Caco-2 (cell line): ENCODE measurements around the gene C3orf22. TPM values are rescaled to one million over a fixed set of nuclear protein-coding genes. Genes with fewer than 3 reads are reported as not detected.
A peak's percentile ranks its signal among the peaks of the same experiment; 100 is the strongest.

Experiments
- BruUV-seq: library from RNA; stranded (reverse); fragments of 400-500 nt; replicated peaks from 2 replicates; lab custom pipeline; 2021; lab: Mats Ljungman, UMichigan
- CTCF ChIA-PET: fragments of 300-600 bp; sonication (Branson Sonifier 250); formaldehyde crosslinking; loops from one replicate; lab custom pipeline; 2022; ENCODE audit warnings: antibody characterized with exemption; lab: Charles Lee
- POLR2A ChIA-PET: fragments of 300-600 bp; sonication (Branson Sonifier 250); formaldehyde crosslinking; loops from one replicate; lab custom pipeline; 2022; ENCODE audit warnings: antibody characterized with exemption; lab: Charles Lee
- DNase-seq, 2 experiments: peaks; one replicate each; pipeline versions ENCODE4 v3.0.0 to v3.0.0-alpha.2; 2020 to 2022
- H3K27me3 ChIP-seq: replicated peaks from 2 replicates; pipeline ENCODE4 v1.6.0; 2011; ENCODE audit warnings: low read length; ENCODE audit not compliant: control insufficient read depth, insufficient read depth
- H3K36me3 ChIP-seq: 2 replicates; pipeline ENCODE4 v1.5.1; 2011; ENCODE audit warnings: low read length; ENCODE audit not compliant: control insufficient read depth, insufficient read depth
- H3K4me1 ChIP-seq: fragments of 250-450 bp; sonication (Bioruptor Pico); 2 replicates; pipeline ENCODE4 v1.5.1; 2020; ENCODE audit warnings: mild to moderate bottlenecking
- H3K4me3 ChIP-seq: 2 replicates; pipeline ENCODE4 v1.5.1; 2011; ENCODE audit warnings: low read depth, mild to moderate bottlenecking, control low read depth, low read length
- H3K9me3 ChIP-seq: fragments of 250-450 bp; sonication (Bioruptor Pico); 2 replicates; pipeline ENCODE4 v1.5.1; 2020; ENCODE audit warnings: mild to moderate bottlenecking, moderate library complexity
- H3K27ac Mint-ChIP-seq: one replicate; pipeline ENCODE4 v1.8.0; 2022; ENCODE audit warnings: mixed read lengths; ENCODE audit not compliant: unreplicated experiment
- H3K27me3 Mint-ChIP-seq: one replicate; pipeline ENCODE4 v1.8.0; 2022; ENCODE audit warnings: mixed read lengths; ENCODE audit not compliant: insufficient read depth, unreplicated experiment
- H3K36me3 Mint-ChIP-seq: one replicate; pipeline ENCODE4 v1.8.0; 2022; ENCODE audit warnings: mild to moderate bottlenecking, mixed read lengths; ENCODE audit not compliant: insufficient read depth, unreplicated experiment
- H3K4me1 Mint-ChIP-seq: one replicate; pipeline ENCODE4 v1.8.0; 2022; ENCODE audit warnings: low read depth, mixed read lengths; ENCODE audit not compliant: unreplicated experiment
- H3K4me3 Mint-ChIP-seq: one replicate; pipeline ENCODE4 v1.8.0; 2022; ENCODE audit warnings: mild to moderate bottlenecking, moderate library complexity, mixed read lengths; ENCODE audit not compliant: unreplicated experiment
- H3K9me3 Mint-ChIP-seq: one replicate; pipeline ENCODE4 v1.8.0; 2022; ENCODE audit warnings: mixed read lengths; ENCODE audit not compliant: unreplicated experiment
- CTCF ChIP-seq, 2 experiments: fragments of 200-600 bp in 1 of 2; IDR thresholded peaks; 1 replicate in 1 of 2; 2 replicates in 1 of 2; pipeline versions ENCODE4 v1.5.1 to v1.8.0; 2011 to 2022; ENCODE audit warnings: antibody characterized with exemption in 1 of 2, control low read depth in 1 of 2, inconsistent platforms in 1 of 2, low read depth in 1 of 2, low read length in 1 of 2, mild to moderate bottlenecking in 1 of 2, moderate library complexity in 1 of 2; ENCODE audit not compliant: insufficient read depth in 1 of 2, severe bottlenecking in 1 of 2, unreplicated experiment in 1 of 2
- intact Hi-C: fragments of 100-400 bp; cut with micrococcal nuclease; formaldehyde crosslinking; loops from one replicate; pipeline ENCODE4 v1.10.0; 2022; ENCODE audit not compliant: unreplicated experiment
- total RNA-seq: library from RNA; stranded (reverse); gene quantifications from 2 replicates; pipeline ENCODE4 v1.2.3, GENCODE V29; 2022

The C3orf22 gene
- total RNA-seq, 1 experiment from 2014 or later: not detected

GRCh38 chr3:126543457-126544061 is 15.2 kb downstream of the C3orf22 start:
- no TSS peak for BruUV-seq

DNA sequence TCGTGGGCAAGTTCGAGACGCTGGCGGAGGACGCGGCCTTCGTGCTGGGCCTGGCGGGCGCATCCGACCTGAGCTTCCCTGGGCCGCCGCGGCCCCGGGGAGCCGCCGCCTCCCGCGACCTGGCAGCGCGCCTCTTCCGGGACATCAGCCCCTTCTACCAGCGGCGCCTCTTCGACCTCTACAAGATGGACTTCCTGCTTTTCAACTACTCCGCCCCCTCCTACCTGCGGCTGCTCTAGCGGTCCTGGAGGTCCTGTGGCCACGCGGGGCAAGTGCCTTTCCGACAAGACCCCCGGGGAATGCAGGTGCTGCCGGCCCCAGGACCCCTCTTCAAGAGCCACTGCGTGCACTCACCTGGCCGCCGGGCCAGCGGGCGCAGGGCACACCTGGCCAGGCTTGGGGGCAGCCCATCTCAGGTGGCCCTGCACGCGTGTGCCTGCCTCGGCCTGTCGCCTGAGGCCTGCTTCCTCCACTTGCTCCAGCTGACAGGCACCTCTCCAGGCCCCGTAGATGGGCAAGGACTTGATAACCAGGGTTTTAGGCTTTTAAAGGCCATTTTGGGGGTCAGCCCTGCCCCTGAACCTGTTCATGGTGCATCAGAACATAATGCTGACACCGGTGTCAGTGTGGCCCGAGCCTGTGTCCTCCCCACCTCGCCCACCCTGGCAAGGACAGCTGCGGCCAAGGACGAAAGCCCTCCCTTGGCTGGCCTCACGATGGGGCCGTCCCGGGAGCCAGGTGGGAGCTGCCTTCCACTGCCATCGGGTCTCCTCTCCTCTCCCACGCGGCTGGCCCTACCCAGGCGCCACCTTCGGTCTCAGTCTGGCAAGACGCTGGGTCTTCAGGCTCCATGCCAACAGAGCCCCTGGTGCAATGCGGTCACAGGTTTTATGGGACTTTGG is 16.1 kb downstream of the C3orf22 start:
- peaks cover 4% of the 10 kb centered on the region; the same call in 1 of the 2 replicates for H3K36me3 ChIP-seq
- peak in 1 of 2 experiments; percentile 21 for DNase-seq
- H3K27ac Mint-ChIP-seq: no peak overlapping the region
- POLR2A ChIA-PET: no interaction called here
- peaks cover 4% of the 10 kb centered on the region for H3K36me3 Mint-ChIP-seq
- no peaks in the 10 kb centered on the region for H3K27me3 Mint-ChIP-seq
- peaks cover 10% of the 10 kb centered on the region for H3K9me3 Mint-ChIP-seq
- no peak for TF ChIP-seq CTCF (IDR thresholded peaks at IDR 0.05; ENCODE audit: insufficient read depth in 1 of 2, low read depth in 1 of 2, low read length in 1 of 2, severe bottlenecking in 1 of 2, unreplicated experiment in 1 of 2)
- H3K4me3 ChIP-seq: no peak overlapping the region
- no peaks in the 10 kb centered on the region for H3K27me3 ChIP-seq
- H3K4me1 ChIP-seq: no peaks in the 10 kb centered on the region
- H3K9me3 ChIP-seq: no peaks in the 10 kb centered on the region
- no peaks in the 10 kb centered on the region for H3K4me1 Mint-ChIP-seq
- CTCF ChIA-PET: interaction anchor here (0.6 kb wide), 1 partner anchor 1063 kb away, joined by 3 read pairs; no protein-coding TSS in a partner anchor
- no TSS peak for BruUV-seq
- no peak overlapping the region for H3K4me3 Mint-ChIP-seq
- intact Hi-C loops: no loop called here

More at GRCh38 chr3:126543457-126544061, 15.2 kb downstream of the C3orf22 start:
- Histone ChIP-seq H3K4me3 (no peak overlapping the region), H3K9me3 (no peaks in the 10 kb centered on the region), H3K4me1 (no peaks in the 10 kb centered on the region), H3K36me3 (peaks cover 4% of the 10 kb centered on the region; the same call in 1 of the 2 replicates), H3K27me3 (no peaks in the 10 kb centered on the region)
- Mint-ChIP-seq H3K9me3 (peaks cover 10% of the 10 kb centered on the region), H3K27me3 (no peaks in the 10 kb centered on the region), H3K4me1 (no peaks in the 10 kb centered on the region), H3K4me3 (no peak overlapping the region), H3K36me3 (peaks cover 4% of the 10 kb centered on the region), H3K27ac (no peak overlapping the region)
- POLR2A ChIA-PET: no interaction called here
- DNase-seq: no peak
- intact Hi-C loops: no loop called here
- CTCF ChIA-PET: no interaction called here
- no peak for TF ChIP-seq CTCF (IDR thresholded peaks at IDR 0.05; ENCODE audit: insufficient read depth in 1 of 2, low read depth in 1 of 2, low read length in 1 of 2, severe bottlenecking in 1 of 2, unreplicated experiment in 1 of 2)

- CTCF ChIA-PET: interaction anchor here (0.6 kb wide), 1 partner anchor 1064 kb away, joined by 3 read pairs; no protein-coding TSS in a partner anchor
- no peak overlapping the region for H3K4me3 Mint-ChIP-seq
These were observed 16.9 kb downstream of the C3orf22 start for GRCh38 chr3:126541628-126542339.

More at GRCh38 chr3:126541628-126542339, 16.9 kb downstream of the C3orf22 start:
- Histone ChIP-seq H3K36me3 (peaks cover 4% of the 10 kb centered on the region; the same call in 1 of the 2 replicates), H3K9me3 (no peaks in the 10 kb centered on the region), H3K4me1 (no peaks in the 10 kb centered on the region), H3K27me3 (no peaks in the 10 kb centered on the region), H3K4me3 (no peak overlapping the region)
- Mint-ChIP-seq H3K27me3 (no peaks in the 10 kb centered on the region), H3K9me3 (peaks cover 10% of the 10 kb centered on the region), H3K36me3 (peaks cover 4% of the 10 kb centered on the region), H3K4me1 (no peaks in the 10 kb centered on the region), H3K27ac (no peak overlapping the region)
- no peak for DNase-seq
- TF ChIP-seq CTCF (IDR thresholded peaks at IDR 0.05; ENCODE audit: insufficient read depth in 1 of 2, low read depth in 1 of 2, low read length in 1 of 2, severe bottlenecking in 1 of 2, unreplicated experiment in 1 of 2): no peak
- POLR2A ChIA-PET: no interaction called here
- no TSS peak for BruUV-seq
- intact Hi-C loops: no loop called here
